Measurements from ENCODE around the gene CENPN.

GRCh38 chr16:80981103-80981502, 25.9 kb upstream of the CENPN start:
- TF ChIP-seq POLR2A (IDR thresholded peaks at IDR 0.05) (no peak), CTCF (IDR thresholded peaks at IDR 0.05) (no peak)
